RKO (cell line): ENCODE results near the gene TNFAIP6.
"Not testable (repeated sequence)": the region's sequence is repeated elsewhere in the genome, so short reads cannot be mapped to it uniquely, and the experiment has no call there.

ENCODE experiments used
- DNase-seq: peaks from one replicate; pipeline ENCODE4 v3.0.0-alpha.2; 2016; ENCODE audit warnings: low spot score

The TNFAIP6 gene

DNA sequence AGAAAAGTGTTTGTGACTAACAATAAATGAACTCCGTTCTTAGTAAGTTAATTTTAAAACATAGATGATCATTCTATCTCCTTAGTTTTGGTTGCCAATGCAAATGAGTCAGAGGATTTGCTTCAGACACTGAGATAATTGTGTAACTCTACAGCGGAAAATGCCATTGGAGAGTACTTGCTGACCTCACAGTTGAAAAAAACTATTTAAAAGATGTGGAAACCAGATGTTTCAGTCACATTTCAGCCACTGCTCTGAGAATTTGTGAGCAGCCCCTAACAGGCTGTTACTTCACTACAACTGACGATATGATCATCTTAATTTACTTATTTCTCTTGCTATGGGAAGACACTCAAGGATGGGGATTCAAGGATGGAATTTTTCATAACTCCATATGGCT, at the start of gene TNFAIP6:
Gene TNFAIP6, plus strand, starts transcription at position 234 of the 400 bp plus-strand sequence. Its CDS starts 75 bp downstream, at position 309.
- DNase-seq, result peak; percentile 45

DNA sequence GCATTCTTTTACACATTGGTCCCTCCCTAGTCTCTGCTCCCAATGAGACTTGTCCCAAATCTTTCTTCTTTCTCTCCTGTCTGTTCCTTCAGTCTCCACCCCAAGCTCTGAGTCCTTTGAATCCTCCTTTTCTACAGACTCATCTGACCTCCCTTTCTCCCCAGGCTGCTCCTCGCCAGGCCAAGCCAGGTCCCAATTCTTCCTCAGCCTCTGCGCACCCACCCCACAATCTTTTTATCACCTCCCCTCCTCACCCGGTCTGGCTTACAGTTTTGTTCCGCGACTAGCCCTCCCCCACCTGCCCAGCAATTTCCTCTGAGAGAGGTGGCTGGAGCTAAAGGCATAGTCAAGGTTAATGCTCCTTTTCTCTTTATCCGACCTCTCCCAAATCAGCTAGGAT, 47.1 kb upstream of the TNFAIP6 start:
- not testable (repeated sequence) for DNase-seq

- DNase-seq, result not testable (repeated sequence)
These were observed 45.0 kb upstream of the TNFAIP6 start for GRCh38 chr2:151312440-151312839.

DNA sequence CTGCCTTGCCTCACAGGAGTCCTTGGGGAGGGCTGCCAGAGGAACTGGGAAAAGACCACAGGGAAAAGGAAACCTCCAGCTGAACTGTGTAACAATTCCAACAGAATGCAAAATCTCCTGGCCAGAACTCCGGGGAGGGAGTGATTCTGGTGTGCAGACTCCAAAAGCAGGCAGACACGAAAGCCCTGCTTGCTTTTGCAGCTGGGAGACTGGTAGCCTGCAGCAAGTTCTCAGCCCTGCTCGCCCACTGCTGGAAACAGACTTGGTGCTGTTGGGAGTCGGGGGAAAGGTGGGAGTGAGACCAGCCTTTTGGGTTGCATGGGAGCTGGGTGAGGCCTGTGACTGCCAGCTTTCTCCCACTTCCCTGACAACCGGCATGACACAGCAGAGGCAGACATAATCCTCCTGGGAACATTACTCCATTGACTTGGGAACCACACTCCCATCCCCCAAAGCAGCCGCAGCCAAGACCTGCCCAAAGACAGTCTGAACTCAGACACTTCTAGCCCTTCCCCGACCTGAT, 42.0 kb upstream of the TNFAIP6 start:
- no peak for DNase-seq

DNA sequence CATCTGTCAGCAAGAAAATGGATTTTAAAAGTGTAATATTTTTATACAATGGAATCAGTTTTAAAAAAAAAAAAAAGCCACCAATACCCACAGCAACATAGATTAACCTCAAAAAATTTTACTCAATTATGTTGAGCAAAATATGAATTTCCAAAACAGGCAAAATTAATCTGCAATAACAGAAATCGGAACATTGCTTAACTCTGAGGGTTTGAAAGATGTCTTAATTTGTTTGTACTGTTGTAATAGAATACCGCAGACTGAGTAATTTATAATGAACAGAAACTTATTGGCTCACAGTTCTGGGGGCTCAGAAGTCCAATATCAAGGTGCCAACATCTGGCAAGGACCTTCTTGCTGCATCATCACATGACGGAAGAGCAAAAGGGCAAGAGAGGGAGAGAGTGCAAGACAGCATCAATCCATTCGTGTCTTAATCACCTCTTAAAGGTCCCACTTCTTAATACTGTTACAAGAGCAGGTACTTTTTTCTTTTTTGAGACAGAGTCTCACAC, 31.8 kb upstream of the TNFAIP6 start:
- DNase-seq, result no peak

- no peak for DNase-seq
These were observed 30.8 kb upstream of the TNFAIP6 start for GRCh38 chr2:151326554-151326953.

- no peak for DNase-seq
These were observed 27.4 kb upstream of the TNFAIP6 start for GRCh38 chr2:151329998-151330397.

DNA sequence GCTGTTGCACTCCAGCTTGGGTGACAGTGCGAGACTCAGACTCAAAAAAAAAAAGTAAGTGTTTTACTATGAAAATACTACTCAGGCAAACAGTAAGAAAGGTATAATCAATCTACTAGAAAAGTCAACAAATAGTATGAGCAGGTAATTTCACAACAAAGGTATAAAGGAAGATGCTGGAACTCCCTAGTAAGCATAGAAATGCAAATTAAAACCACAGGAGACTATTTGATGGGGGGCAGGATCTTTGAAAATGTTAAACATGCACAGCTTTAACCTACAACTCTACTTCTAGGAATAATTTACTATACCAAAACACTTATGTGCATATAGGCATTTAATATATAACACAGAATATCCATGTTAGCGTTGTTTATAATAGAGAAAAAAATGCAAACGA, 24.3 kb upstream of the TNFAIP6 start:
- DNase-seq, result no peak

DNA sequence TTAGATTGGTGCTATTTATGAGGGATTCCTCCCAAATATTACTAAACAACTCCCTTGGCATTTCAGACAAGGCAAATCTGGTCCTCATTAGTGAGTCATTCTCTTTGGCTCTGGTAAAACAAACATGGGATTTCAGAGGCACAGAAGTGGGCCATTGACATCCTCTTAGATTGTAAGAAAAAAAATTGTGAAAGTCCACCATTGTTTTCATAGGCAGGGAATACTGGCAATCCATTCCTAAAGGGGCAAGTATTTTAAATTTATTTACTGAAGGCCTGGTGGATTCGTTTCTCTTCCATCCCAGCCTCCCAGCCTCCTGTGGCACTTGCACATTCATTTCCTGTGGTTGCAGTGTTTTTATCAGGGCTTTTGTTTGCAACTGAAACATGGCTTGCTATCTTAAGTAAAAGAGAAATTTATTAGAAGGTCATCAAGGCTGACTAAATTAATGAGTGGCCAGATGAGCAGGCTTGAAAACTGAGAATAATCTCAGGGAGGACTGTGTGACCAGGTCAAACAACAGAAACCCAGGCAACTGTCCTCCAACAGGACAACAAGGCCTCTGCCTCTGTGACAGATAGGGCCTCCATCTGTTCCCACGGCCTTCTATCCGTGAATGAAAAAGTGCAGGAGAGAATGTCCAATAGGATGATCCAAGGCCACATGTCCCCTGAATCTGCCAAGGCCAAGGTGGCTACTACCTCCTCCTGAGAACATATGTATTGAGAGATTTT, 23.1 kb upstream of the TNFAIP6 start:
- DNase-seq, result no peak

GRCh38 chr2:151336863-151337371, 20.5 kb upstream of the TNFAIP6 start:
- no peak for DNase-seq

GRCh38 chr2:151337643-151338042, 19.7 kb upstream of the TNFAIP6 start:
- DNase-seq, result no peak

- DNase-seq, result no peak
These were observed 19.3 kb upstream of the TNFAIP6 start for GRCh38 chr2:151338115-151338514.

- DNase-seq, result no peak
These were observed 14.3 kb upstream of the TNFAIP6 start for GRCh38 chr2:151343073-151343472.

DNA sequence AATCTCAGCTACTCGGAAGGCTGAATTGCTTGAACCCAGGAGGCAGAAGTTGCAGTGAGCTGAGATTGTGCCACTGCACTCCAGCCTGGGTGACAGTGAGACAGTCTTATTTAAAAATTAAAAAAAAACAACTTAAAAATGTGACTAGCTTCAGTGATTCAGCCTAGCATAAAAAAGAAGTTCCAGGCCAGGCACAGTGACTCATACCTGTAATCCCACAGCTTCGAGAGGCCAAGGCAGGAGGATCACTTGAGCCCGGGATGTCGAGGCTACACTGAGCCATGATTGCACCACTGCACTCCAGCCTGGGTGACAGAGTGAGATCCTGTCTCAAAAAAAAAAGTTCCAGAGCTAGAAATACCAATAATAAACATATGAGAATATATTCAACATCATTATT, 13.2 kb upstream of the TNFAIP6 start:
- DNase-seq, result peak; percentile 57

- DNase-seq, result no peak
These were observed 12.5 kb upstream of the TNFAIP6 start for GRCh38 chr2:151344906-151345305.

GRCh38 chr2:151347294-151347693, 10.1 kb upstream of the TNFAIP6 start:
- DNase-seq, result no peak

DNA sequence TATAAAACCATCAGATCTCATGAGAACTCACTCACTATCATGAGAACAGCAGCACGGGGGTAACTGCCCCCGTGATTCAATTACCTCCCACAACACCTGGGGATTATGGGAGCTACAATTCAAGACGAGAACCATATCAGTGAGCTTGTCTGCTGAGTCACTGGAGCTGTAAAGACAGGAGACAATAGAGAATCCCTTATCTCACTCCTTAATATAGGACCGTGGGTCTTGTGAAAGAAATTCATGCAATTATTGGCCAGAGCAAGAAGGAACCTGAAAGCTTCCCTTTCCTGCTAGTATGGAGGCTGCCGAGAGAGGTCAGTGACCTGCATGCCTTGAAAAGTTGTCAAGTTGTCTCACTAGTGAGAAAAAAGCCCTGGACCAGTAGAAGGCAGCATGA, 9.5 kb upstream of the TNFAIP6 start:
- no peak for DNase-seq

GRCh38 chr2:151350579-151351195, 6.7 kb upstream of the TNFAIP6 start:
- DNase-seq, result no peak

- DNase-seq, result no peak
These were observed 3.4 kb upstream of the TNFAIP6 start for GRCh38 chr2:151353995-151354394.

GRCh38 chr2:151354807-151355206, 2.6 kb upstream of the TNFAIP6 start:
- no peak for DNase-seq

DNA sequence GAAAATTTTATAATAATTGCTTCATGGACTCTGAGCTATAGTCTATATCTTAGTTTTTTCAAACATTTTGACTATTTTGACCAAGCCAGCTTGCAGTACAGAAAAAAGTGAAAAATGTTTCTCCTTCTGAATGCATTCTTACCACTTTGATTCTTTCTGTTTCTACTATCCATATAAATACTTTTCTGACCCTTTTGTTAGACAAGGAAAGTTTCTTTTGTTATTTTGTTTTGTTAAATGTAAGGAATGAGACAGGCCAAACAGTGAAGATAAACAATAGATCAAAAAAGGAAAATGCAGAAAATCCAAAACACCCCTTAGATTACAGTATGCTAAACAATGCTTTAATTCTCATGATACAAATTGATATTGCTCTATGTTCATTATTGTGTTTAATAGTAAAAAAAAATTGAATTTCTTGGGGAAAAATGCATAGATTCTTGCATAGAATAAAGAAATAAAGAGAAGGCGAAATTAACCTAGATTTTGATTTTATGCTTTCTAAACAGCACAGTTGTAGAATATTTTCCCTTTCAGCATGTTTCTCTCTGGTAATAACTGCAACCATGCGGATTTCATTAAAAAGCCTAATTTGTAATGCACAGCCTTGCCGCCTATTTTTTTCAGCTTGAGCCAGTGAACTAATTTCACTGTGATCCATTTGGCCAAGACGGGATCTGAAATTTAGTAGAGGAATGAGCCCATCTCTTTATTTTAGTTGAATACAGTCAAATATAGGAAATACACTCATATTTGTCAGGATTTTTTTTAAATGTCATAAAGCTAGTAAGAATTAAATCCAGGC, 976 bp downstream of the TNFAIP6 start:
- DNase-seq, result no peak

DNA sequence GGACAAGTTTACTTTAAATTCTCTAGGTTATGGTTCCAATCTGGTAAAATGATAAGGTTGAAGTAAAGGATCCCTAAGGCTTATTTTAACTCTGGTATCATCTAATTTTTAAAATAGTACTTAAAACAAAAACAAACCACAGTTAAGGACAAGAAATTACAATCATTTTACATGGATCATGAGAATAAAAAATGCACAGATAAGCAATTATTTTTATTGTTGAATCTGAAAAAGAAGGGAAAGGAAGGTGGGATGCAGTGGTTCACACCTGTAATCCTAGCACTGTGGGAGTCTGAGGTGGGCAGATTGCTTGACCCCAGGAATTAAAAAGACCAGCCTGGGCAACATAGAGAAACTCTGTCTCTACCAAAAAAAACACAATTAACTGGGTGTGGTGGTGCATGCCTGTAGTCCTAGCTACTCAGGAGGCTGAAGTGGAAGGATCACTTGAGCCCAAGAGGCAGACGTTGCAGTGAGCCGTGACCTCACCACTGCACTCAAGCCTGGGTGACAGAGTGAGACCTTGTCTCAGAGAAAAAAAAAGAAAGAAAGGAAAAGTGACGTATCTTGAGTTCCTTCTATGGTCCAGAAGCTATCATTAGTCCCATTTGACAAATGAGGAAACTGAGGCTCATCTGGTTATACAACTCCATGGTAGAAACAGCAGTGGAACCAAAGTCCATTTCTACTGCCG, 2.5 kb downstream of the TNFAIP6 start:
- no peak for DNase-seq
